SU-DHL-6 (cell line): ENCODE measurements around the gene NKAPD1.
A peak's percentile ranks its signal among the peaks of the same experiment; 100 is the strongest.

Source experiments
- H2AFZ ChIP-seq: fragments of 200-600 bp; sonication (generic); 2 replicates; pipeline ENCODE4 v1.6.1; 2014; ENCODE audit warnings: low read depth, mild to moderate bottlenecking, moderate library complexity, mixed read lengths, antibody characterized with exemption, low read length; ENCODE audit not compliant: severe bottlenecking
- H3F3A ChIP-seq: fragments of 200-600 bp; shearing (Covaris generic); 2 replicates; pipeline ENCODE4 v1.6.0; 2016; ENCODE audit warnings: antibody characterized with exemption, mild to moderate bottlenecking; ENCODE audit not compliant: insufficient read depth
- H3K27ac ChIP-seq: fragments of 200-600 bp; sonication (generic); 2 replicates; pipeline ENCODE4 v1.5.1; 2016; ENCODE audit warnings: low read depth, mild to moderate bottlenecking, low read length, moderate library complexity, mixed read lengths
- H3K27me3 ChIP-seq: fragments of 200-600 bp; sonication (generic), shearing (Covaris generic); 2 replicates; pipeline ENCODE4 v1.6.0; 2014; ENCODE audit warnings: mild to moderate bottlenecking, low read length
- H3K36me3 ChIP-seq: fragments of 200-600 bp; sonication (generic); 2 replicates; pipeline ENCODE4 v1.6.1; 2014; ENCODE audit warnings: mild to moderate bottlenecking, low read length, mixed read lengths
- H3K4me2 ChIP-seq: fragments of 300-600, 200-600 bp; shearing (Covaris generic), sonication (generic); 2 replicates; pipeline ENCODE4 v1.6.0; 2014; ENCODE audit warnings: low read length, low read depth, mild to moderate bottlenecking; ENCODE audit not compliant: poor library complexity, severe bottlenecking
- H3K4me3 ChIP-seq: fragments of 200-600 bp; sonication (generic); 2 replicates; pipeline ENCODE4 v1.5.1; 2014; ENCODE audit warnings: antibody characterized with exemption, low read length, mild to moderate bottlenecking, mixed read lengths; ENCODE audit not compliant: insufficient read depth, poor library complexity, severe bottlenecking
- H3K79me2 ChIP-seq: fragments of 200-600 bp; sonication (generic); 2 replicates; pipeline ENCODE4 v1.6.1; 2014; ENCODE audit warnings: mild to moderate bottlenecking, low read length, moderate library complexity; ENCODE audit not compliant: insufficient read depth
- H3K9ac ChIP-seq: fragments of 200-600 bp; sonication (generic); 2 replicates; pipeline ENCODE4 v1.7.0; 2014; ENCODE audit warnings: mild to moderate bottlenecking, low read length
- H3K9me2 ChIP-seq: fragments of 200-600 bp; sonication (generic); replicated peaks from 2 replicates; pipeline ENCODE4 v1.6.1; 2014; ENCODE audit warnings: low read length; ENCODE audit not compliant: insufficient read depth
- H3K9me3 ChIP-seq: fragments of 200-600 bp; sonication (generic); 2 replicates; pipeline ENCODE4 v1.6.1; 2014; ENCODE audit warnings: low read length, mixed read lengths; ENCODE audit not compliant: insufficient read depth
- H4K20me1 ChIP-seq: fragments of 200-600 bp; sonication (generic); 2 replicates; pipeline ENCODE4 v1.6.1; 2014; ENCODE audit warnings: low read depth, mild to moderate bottlenecking, antibody characterized with exemption, low read length, moderate library complexity, mixed read lengths
- CTCF ChIP-seq: fragments of 200-600 bp; sonication (generic); IDR thresholded peaks from one replicate; pipeline ENCODE4 v1.5.1; 2017; ENCODE audit warnings: antibody characterized with exemption, mild to moderate bottlenecking, low read length, moderate library complexity; ENCODE audit not compliant: insufficient read depth, poor library complexity, severe bottlenecking
- EZH2phosphoT487 ChIP-seq: fragments of 200-600 bp; sonication (generic), shearing (Covaris generic); conservative IDR thresholded peaks from 2 replicates; pipeline ENCODE4 v1.6.1; 2018; ENCODE audit warnings: mild to moderate bottlenecking, antibody characterized with exemption, low read length, moderate library complexity, mixed read lengths

The NKAPD1 gene

DNA sequence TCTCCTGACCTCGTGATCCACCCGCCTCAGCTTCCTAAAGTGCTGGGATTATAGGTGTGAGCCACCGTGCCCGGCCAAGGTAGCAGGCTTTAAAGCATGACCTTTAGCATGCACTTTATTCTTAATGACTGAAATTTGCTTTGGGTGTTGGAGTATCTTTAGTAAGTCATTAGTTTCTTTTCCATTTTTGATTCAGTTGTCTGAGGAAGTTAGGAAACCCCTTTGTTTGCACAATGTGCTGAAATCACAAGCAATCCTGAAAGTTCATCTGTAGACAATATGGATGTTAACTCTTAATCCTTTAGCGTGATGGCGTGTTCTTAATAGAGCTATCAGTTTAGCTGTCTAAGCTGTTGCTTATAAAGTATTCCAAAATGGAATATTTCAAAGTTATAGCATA, 29.3 kb downstream of the NKAPD1 start:
- no peaks in the 10 kb centered on the region for H3K9me2 ChIP-seq
- H3K9ac ChIP-seq = no peak overlapping the region
- no peaks in the 10 kb centered on the region for H3K27me3 ChIP-seq
- H4K20me1 ChIP-seq = no peaks in the 10 kb centered on the region
- no peak overlapping the region for H3K4me3 ChIP-seq
- H3K9me3 ChIP-seq = no peaks in the 10 kb centered on the region
- H3K27ac ChIP-seq = no peak overlapping the region
- H3K36me3 ChIP-seq = no peaks in the 10 kb centered on the region
- H3K79me2 ChIP-seq = no peaks in the 10 kb centered on the region
- no peak for TF ChIP-seq CTCF
- H2AFZ ChIP-seq = no peak overlapping the region
- H3K4me2 ChIP-seq = no peak overlapping the region
- H3F3A ChIP-seq = no peaks in the 10 kb centered on the region

DNA sequence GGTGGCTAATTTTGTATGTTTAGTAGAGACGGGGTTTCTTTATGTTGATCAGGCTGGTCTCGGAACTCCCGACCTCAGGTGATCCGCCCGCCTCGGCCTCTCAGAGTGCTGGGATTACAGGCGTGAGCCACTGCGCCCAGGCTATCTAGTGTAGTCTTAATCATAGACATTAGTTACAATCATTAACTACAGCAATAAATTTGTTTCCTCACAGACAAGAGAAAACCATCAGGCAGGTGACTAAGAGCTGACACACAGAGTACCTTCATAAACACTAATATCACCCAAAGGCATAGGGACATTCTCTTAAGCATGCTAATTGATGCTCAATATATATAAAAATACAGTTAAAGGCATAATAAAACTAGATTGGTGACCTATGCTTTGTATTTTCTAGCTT, 32.0 kb downstream of the NKAPD1 start:
- TF ChIP-seq CTCF (no peak), EZH2phosphoT487 (no peak)
- Histone ChIP-seq H3K79me2 (no peaks in the 10 kb centered on the region), H3K4me3 (no peak overlapping the region)

DNA sequence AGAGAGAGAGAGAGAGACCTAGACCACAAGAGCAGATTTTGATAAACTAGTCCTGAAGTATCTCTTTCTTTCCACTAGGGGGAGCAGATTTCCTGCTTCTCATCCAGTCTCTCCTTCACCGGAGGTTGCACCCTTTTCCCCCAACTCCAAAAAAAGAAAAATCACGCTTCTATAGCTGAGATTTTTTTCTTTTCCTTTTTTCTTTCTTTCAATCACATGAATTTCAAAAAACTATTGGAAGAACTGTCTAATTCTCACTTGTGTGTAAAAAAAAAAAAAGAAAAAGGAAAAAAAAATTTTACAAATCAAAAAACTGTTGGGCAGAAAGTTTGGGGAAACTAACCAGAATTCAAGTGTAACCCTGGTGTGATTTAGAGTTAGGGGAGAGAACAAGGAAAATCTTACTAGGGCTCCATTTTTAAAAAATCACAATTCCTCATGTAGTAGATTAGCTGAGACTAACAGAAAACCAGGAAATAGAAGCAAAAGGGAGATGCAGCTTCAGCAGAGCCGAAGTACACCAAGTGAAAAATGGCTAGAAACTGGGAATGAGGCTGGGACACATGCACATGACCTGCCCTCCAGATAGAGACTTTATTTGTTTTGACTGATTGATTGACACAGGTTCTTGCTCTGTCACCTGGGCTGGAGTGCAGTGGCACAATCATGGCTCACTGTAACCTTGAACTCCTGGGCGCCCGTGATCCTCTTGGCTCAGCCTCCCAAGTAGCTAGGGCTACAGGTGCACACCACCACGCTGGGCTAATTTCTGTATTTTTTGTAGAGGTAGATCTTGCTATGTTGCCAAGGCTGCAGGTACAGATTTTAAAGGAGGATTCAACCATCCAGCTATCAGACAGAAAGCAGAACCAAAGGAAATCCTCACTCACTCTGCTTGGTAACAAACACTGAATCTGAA, 39.7 kb downstream of the NKAPD1 start:
- no peak overlapping the region for H3K9ac ChIP-seq
- no peaks in the 10 kb centered on the region for H3F3A ChIP-seq
- peak; percentile 51 for TF ChIP-seq CTCF
- no peak for TF ChIP-seq EZH2phosphoT487
- H2AFZ ChIP-seq = no peak overlapping the region
- no peak overlapping the region for H3K4me3 ChIP-seq
- H3K79me2 ChIP-seq = no peaks in the 10 kb centered on the region
- no peaks in the 10 kb centered on the region for H3K9me2 ChIP-seq
- no peaks in the 10 kb centered on the region for H3K36me3 ChIP-seq
- no peaks in the 10 kb centered on the region for H3K9me3 ChIP-seq
- no peaks in the 10 kb centered on the region for H3K27me3 ChIP-seq
- peak overlapping the region; percentile 10 for H3K4me2 ChIP-seq
- H3K27ac ChIP-seq = no peak overlapping the region
- H4K20me1 ChIP-seq = no peaks in the 10 kb centered on the region

More for the DNA sequence above, 32.0 kb downstream of the NKAPD1 start:
- Histone ChIP-seq H2AFZ (no peak overlapping the region), H3K4me2 (no peak overlapping the region), H3K27me3 (no peaks in the 10 kb centered on the region), H3K27ac (no peak overlapping the region), H3F3A (no peaks in the 10 kb centered on the region), H3K9ac (no peak overlapping the region), H3K9me2 (no peaks in the 10 kb centered on the region), H4K20me1 (no peaks in the 10 kb centered on the region), H3K9me3 (no peaks in the 10 kb centered on the region), H3K36me3 (no peaks in the 10 kb centered on the region)
